ENCODE results near the gene CHRNB1.

Gene CHRNB1

DNA sequence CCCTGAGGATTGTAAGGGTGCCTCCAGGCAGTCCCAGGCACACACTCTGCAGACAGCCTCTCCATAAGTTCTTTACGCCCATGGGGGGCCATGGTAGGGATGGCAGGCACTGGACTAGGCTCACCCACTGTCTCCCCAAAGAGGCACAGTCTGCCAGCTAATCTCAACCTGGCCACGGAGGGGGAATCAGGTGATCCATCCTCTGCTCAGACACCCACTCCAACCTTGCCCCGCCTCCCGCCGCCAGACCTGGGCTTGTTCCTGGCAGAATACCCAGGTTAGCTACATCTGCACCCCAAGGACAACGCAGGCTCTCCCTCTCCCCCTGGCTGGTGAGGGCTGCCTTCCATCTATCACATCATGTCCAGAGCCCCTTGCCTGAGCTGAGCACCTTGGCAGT, 36.0 kb upstream of the CHRNB1 start:
- DNase-seq (ENCODE audit: low read depth) = no peak
- no peak overlapping the region for H3K4me3 ChIP-seq (ENCODE audit: low read depth, low read length)
- TF ChIP-seq, protein P1, sequence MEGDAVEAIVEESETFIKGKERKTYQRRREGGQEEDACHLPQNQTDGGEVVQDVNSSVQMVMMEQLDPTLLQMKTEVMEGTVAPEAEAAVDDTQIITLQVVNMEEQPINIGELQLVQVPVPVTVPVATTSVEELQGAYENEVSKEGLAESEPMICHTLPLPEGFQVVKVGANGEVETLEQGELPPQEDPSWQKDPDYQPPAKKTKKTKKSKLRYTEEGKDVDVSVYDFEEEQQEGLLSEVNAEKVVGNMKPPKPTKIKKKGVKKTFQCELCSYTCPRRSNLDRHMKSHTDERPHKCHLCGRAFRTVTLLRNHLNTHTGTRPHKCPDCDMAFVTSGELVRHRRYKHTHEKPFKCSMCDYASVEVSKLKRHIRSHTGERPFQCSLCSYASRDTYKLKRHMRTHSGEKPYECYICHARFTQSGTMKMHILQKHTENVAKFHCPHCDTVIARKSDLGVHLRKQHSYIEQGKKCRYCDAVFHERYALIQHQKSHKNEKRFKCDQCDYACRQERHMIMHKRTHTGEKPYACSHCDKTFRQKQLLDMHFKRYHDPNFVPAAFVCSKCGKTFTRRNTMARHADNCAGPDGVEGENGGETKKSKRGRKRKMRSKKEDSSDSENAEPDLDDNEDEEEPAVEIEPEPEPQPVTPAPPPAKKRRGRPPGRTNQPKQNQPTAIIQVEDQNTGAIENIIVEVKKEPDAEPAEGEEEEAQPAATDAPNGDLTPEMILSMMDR (IDR thresholded peaks at IDR 0.05; ENCODE audit: low read depth, low read length, missing control alignments) = no peak

DNA sequence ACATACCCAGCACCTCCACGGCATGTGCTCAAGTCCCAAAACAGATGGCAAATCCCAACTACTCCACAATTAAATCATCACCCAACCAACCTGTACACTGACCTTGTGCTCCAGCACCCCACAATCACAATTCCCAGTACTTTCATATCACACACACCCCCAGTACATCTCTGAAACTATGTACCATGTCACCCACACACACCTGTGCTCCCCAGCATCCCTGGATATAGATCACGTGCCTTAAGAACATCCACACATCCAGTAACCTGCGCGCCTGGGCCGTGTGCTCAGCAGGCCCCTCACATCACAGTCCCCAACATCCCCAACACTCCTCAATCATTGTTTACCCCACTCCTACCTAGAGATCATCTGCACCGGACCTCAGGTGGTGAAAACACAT, 35.1 kb upstream of the CHRNB1 start:
- no peak for DNase-seq (ENCODE audit: low read depth)
- H3K4me3 ChIP-seq (ENCODE audit: low read depth, low read length) = no peak overlapping the region
- TF ChIP-seq, protein P1 (IDR thresholded peaks at IDR 0.05; ENCODE audit: low read depth, low read length, missing control alignments) = no peak

DNA sequence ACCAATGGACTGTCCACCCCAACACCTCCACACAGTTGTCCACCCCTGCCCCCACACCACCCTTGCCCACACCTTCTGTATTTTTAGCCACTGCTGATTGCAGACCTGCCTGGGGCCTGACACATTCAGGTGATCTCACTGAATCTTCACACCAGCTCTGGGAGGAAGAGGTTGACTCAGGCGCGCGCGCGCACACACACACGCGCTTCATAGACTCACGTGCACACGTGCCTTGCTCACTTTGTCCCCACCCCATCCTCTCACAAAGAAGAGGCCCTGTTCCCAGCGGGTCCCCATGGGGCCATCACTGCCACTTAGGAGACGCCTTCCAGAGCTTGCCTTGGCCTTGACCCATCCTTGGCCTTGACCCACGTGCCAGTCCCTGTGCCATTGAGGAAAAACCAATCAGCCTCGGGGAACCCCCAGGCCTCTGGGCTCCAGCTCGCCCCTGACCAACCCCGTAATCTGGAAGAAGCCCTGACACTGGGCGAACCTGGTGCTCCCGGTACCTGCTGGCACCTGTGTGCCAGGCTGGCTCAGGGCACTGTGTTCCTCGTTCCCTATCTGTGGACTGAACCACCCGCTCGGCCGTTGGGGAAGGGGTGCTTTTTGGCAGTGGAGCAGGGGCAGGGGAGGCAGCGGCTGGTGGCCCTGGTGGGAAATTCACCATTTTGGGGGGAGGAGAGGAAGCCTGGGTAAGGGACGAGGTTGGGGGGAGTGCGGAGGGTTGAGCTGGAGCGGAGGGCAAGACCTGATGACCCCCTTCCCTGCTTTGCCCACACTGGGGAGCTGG, 34.0 kb upstream of the CHRNB1 start:
- TF ChIP-seq, protein P1 (IDR thresholded peaks at IDR 0.05; ENCODE audit: low read depth, low read length, missing control alignments) = no peak
- H3K4me3 ChIP-seq (ENCODE audit: low read depth, low read length) = no peak overlapping the region
- no peak for DNase-seq (ENCODE audit: low read depth)

DNA sequence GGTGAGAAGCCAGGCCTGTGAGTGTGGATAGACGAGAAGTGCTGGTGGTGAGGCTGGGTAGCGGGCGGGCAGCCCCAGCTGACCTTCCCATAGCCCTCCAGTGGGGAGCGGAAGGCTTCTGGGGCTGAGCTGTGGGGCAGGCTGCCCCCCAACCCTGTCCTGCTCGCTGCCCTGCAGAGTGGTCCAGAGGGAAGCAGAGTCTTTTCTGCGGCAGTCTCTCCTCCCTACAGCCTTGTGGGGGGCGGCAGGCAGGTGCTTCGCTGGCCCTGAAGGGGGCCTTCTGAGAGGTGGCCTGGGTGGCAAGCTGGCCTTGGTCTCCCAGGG, 33.5 kb upstream of the CHRNB1 start:
- no peak for DNase-seq (ENCODE audit: low read depth)
- TF ChIP-seq, protein P1 (IDR thresholded peaks at IDR 0.05; ENCODE audit: low read depth, low read length, missing control alignments) = no peak

DNA sequence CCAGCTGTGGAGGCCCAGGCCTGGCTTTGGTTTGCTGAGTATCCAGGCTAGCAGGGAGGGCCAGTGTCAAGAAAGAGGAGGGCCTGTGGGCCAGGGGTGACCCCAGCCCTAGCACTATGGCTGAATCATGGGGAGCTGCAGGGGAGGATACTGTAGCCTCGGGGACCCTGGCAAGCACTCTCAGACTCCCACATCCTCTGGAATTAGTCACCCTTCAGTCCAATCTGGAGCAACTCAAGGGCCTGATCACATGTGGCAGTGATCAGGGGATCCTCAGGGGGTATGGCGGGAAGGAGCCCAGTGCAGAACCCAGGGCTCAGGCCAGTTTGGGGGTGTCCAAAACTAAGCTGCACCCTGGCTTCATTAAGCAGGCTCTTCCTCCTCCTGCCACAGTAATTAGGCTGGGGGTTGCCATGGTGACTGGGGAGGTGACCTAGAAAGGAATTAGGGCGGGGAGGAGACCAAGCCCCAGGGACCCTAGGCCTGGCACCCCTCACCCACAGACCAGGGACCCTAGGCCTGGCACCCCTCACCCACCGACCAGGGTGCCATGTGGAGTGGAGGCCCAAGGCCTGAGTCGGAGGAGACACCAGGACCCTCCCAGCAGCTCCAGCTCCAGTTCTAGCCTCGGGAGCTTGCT, 31.4 kb upstream of the CHRNB1 start:
- no peak overlapping the region for H3K4me3 ChIP-seq (ENCODE audit: low read depth, low read length)
- DNase-seq (ENCODE audit: low read depth) = no peak
- TF ChIP-seq, protein P1 (IDR thresholded peaks at IDR 0.05; ENCODE audit: low read depth, low read length, missing control alignments) = no peak

More for the DNA sequence above, 33.5 kb upstream of the CHRNB1 start:
- H3K4me3 ChIP-seq (ENCODE audit: low read depth, low read length) = no peak overlapping the region

DNA sequence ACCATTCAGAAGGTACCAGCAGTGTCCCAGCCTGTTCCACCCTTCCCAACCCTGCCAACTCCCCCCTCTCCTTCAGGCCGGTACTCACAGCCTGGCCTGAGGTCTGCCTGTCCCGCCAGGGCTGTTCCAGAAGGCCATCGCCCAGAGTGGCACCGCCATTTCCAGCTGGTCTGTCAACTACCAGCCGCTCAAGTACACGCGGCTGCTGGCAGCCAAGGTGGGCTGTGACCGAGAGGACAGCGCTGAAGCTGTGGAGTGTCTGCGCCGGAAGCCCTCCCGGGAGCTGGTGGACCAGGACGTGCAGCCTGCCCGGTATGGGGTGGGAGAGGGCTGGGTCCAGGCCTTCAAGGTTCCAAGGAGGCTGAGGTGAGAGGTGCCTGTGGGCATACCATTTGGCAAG, 30.0 kb upstream of the CHRNB1 start:
- DNase-seq (ENCODE audit: low read depth) = no peak
- no peak overlapping the region for H3K4me3 ChIP-seq (ENCODE audit: low read depth, low read length)
- TF ChIP-seq, protein P1 (IDR thresholded peaks at IDR 0.05; ENCODE audit: low read depth, low read length, missing control alignments) = no peak

DNA sequence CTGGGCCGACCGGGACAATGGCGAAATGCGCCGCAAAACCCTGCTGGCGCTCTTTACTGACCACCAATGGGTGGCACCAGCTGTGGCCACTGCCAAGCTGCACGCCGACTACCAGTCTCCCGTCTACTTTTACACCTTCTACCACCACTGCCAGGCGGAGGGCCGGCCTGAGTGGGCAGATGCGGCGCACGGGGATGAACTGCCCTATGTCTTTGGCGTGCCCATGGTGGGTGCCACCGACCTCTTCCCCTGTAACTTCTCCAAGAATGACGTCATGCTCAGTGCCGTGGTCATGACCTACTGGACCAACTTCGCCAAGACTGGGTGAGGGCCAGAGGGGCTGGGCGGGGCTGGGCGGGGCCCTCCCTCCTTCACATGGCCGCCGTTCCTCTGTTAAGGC, 29.1 kb upstream of the CHRNB1 start:
- TF ChIP-seq, protein P1 (IDR thresholded peaks at IDR 0.05; ENCODE audit: low read depth, low read length, missing control alignments) = no peak
- DNase-seq (ENCODE audit: low read depth) = no peak
- no peak overlapping the region for H3K4me3 ChIP-seq (ENCODE audit: low read depth, low read length)
